OCI-LY3 (cell line): ENCODE measurements around the gene FTO.

Source experiments
- EZH2phosphoT487 ChIP-seq: fragments of 200-600 bp; shearing (Covaris generic); IDR thresholded peaks from 2 replicates; pipeline ENCODE4 v1.6.1; 2018; ENCODE audit warnings: antibody characterized with exemption, mixed run types, low read depth
- TF ChIP-seq, protein P1 (sequence below): fragments of 200-600, 300-600 bp; sonication (generic); IDR thresholded peaks from 2 replicates; pipeline ENCODE4 v1.5.1; 2014; ENCODE audit warnings: antibody characterized with exemption, low read length, low read depth

DNA sequence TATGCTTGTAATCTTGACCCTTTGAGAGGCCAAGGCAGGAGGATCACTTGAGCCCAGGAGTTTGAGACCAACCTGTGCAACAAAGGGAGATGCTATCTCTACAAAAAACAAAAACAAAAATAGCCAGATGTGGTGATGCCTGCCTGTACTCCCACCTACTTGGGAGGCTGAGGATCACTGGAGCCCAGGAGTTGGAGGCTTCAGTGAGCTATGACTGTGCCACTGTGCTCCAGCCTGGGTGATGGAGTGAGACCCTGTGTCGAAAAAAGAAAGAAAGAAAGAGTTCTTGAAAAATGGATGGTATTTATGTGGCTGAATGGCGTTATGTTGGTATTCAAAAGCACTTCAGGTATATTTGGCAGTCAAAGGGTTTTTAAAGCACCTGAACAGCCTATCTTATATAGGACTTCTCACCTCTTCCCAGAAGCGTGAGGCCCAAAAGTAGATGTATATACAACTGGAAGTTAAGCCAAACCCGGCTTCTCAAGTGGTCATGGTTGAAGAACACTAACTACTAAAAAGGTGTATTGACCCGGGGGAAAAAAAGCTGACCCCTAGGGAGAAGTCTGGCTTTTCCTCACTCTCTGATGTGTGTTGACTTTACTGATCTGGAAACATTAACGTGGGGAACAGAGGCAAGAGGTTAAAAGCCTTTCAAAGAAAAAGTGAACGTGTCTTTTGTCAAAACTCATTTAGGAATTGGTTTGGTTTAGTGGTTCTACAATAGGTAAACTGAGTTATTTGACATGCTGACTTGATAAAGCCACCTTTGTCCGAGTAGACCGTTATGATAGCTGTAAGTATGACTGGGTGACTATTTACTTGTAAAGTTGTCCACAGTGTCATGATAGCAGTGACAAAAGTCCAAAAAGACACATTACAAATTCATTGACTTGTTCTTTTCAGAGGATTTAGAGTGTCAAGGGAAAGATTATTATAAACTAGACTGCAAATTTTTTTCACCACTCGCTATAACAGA is 399.2 kb downstream of the FTO start:
- no peak for TF ChIP-seq EZH2phosphoT487
- TF ChIP-seq, protein P1, sequence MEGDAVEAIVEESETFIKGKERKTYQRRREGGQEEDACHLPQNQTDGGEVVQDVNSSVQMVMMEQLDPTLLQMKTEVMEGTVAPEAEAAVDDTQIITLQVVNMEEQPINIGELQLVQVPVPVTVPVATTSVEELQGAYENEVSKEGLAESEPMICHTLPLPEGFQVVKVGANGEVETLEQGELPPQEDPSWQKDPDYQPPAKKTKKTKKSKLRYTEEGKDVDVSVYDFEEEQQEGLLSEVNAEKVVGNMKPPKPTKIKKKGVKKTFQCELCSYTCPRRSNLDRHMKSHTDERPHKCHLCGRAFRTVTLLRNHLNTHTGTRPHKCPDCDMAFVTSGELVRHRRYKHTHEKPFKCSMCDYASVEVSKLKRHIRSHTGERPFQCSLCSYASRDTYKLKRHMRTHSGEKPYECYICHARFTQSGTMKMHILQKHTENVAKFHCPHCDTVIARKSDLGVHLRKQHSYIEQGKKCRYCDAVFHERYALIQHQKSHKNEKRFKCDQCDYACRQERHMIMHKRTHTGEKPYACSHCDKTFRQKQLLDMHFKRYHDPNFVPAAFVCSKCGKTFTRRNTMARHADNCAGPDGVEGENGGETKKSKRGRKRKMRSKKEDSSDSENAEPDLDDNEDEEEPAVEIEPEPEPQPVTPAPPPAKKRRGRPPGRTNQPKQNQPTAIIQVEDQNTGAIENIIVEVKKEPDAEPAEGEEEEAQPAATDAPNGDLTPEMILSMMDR = no peak
